HG02642 (cell line): ENCODE measurements around the gene KRTAP12-2.

ENCODE experiments used
- ATAC-seq: cut with Tn5 transposase; IDR thresholded peaks from one replicate; pipeline ENCODE4 v1.9.1; 2021; ENCODE audit warnings: mild to moderate bottlenecking; ENCODE audit not compliant: unreplicated experiment, poor library complexity

The KRTAP12-2 gene

GRCh38 chr21:44666401-44667320, at the start of gene KRTAP12-2:
Gene KRTAP12-2 (minus strand): TSS chr21:44666927. CDS start chr21:44666886, 41 bp downstream.
- ATAC-seq, result no peak

GRCh38 chr21:44714905-44715304, 48.2 kb upstream of the KRTAP12-2 start:
- ATAC-seq, result no peak

GRCh38 chr21:44713846-44714245, 47.1 kb upstream of the KRTAP12-2 start:
- ATAC-seq, result no peak

GRCh38 chr21:44713130-44713529, 46.4 kb upstream of the KRTAP12-2 start:
- no peak for ATAC-seq

GRCh38 chr21:44712203-44713028, 45.7 kb upstream of the KRTAP12-2 start:
- ATAC-seq, result no peak

- ATAC-seq, result no peak
These were observed 44.8 kb upstream of the KRTAP12-2 start, which contains the start of gene TSPEAR for GRCh38 chr21:44711327-44712202. Gene TSPEAR (minus strand): TSS chr21:44711572. CDS start chr21:44711514, 58 bp downstream.

GRCh38 chr21:44710756-44711326, 44.1 kb upstream of the KRTAP12-2 start:
- no peak for ATAC-seq

GRCh38 chr21:44710294-44710665, 43.6 kb upstream of the KRTAP12-2 start:
- no peak for ATAC-seq

GRCh38 chr21:44709426-44710293, 42.9 kb upstream of the KRTAP12-2 start:
- ATAC-seq, result no peak

GRCh38 chr21:44708866-44709425, 42.2 kb upstream of the KRTAP12-2 start:
- no peak for ATAC-seq

- no peak for ATAC-seq
These were observed 41.6 kb upstream of the KRTAP12-2 start for GRCh38 chr21:44708213-44708865.

- no peak for ATAC-seq
These were observed 40.2 kb upstream of the KRTAP12-2 start for GRCh38 chr21:44706706-44707581.

- ATAC-seq, result no peak
These were observed 39.4 kb upstream of the KRTAP12-2 start for GRCh38 chr21:44706026-44706705.

GRCh38 chr21:44704636-44705001, 37.9 kb upstream of the KRTAP12-2 start:
- no peak for ATAC-seq

GRCh38 chr21:44703731-44704635, 37.3 kb upstream of the KRTAP12-2 start:
- ATAC-seq, result no peak
